ENCODE results near the gene DCTN4. TPM values are rescaled to one million over a fixed set of nuclear protein-coding genes. Genes with fewer than 3 reads are reported as not detected.

DCTN4 gene
- total and polyA plus RNA-seq, 9 of the 15 experiments (the other 6 are each of a cell fraction or from before 2014, with no cell fraction given) = 20.4 to 64.9 (median 49.9) TPM

DNA sequence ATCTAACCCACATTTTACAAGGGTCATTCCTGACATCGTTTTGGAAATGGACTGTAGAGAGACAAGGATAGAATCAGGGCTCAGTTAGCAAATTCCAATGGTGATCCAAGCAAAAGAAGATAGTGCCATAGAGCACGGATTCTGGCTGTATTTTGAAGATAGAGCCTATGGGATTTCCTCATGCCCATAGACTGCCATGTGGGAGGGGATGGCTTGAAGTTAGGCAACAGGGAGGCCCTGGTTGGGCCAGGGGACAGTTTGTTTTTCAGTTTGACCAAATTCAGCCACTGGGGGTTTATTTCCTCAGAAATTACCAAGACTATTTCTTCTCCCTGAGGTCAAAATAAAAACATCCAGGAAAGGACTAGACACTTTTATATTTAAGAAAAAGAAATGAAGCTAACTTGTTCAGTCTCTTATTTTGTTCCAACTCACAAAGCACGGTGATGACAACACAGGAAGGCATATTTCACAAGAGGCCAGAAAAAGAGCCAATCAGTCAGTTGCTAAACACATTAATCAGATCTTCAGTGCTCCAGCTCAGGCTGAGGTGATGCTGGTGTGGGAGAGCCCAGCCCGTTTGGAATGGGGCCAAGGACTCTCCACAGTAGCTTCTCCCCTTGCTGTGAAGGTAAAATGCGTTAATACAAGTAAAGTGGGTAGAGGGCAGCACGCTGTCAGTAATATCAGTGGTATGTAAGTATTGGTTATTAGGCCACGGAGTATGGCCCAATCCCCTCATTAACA is 4.4 kb upstream of the DCTN4 start (continued):
- TF ChIP-seq BRF1 (IDR thresholded peaks at IDR 0.05; ENCODE audit: borderline replicate concordance, extremely low read depth, insufficient read length) (no peak), PPARD (CRISPR knock-in tag; IDR thresholded peaks at IDR 0.05) (no peak), TSC22D4 (tag; IDR thresholded peaks at IDR 0.05) (no peak), ZFP30 (CRISPR knock-in tag; IDR thresholded peaks at IDR 0.05; ENCODE audit: borderline replicate concordance) (no peak), ZBED1 (IDR thresholded peaks at IDR 0.05) (no peak), PHF20 (IDR thresholded peaks at IDR 0.05; ENCODE audit: partially characterized antibody) (no peak), ZNF589 (CRISPR knock-in tag; IDR thresholded peaks at IDR 0.05; ENCODE audit: low read depth) (peak; percentile 94), ZFP91 (CRISPR knock-in tag; IDR thresholded peaks at IDR 0.05) (no peak), ZNF174 (CRISPR knock-in tag; IDR thresholded peaks at IDR 0.05) (0 out of 2 replicates have a peak, but pooled peaks have one; percentile 37), ZNF224 (CRISPR knock-in tag; IDR thresholded peaks at IDR 0.05) (no peak), ILK (tag; IDR thresholded peaks at IDR 0.05; ENCODE audit: borderline replicate concordance, low read depth) (peak; percentile 30; the same call in 1 of the 2 replicates), TCF15 (CRISPR knock-in tag; IDR thresholded peaks at IDR 0.05) (0 out of 2 replicates have a peak, but pooled peaks have one; percentile 10), ZNF583 (CRISPR knock-in tag; IDR thresholded peaks at IDR 0.05) (0 out of 2 replicates have a peak, but pooled peaks have one; percentile 32), ZNF41 (CRISPR knock-in tag; conservative IDR thresholded peaks at IDR 0.05) (no peak)
- TF ChIP-seq, protein P1, sequence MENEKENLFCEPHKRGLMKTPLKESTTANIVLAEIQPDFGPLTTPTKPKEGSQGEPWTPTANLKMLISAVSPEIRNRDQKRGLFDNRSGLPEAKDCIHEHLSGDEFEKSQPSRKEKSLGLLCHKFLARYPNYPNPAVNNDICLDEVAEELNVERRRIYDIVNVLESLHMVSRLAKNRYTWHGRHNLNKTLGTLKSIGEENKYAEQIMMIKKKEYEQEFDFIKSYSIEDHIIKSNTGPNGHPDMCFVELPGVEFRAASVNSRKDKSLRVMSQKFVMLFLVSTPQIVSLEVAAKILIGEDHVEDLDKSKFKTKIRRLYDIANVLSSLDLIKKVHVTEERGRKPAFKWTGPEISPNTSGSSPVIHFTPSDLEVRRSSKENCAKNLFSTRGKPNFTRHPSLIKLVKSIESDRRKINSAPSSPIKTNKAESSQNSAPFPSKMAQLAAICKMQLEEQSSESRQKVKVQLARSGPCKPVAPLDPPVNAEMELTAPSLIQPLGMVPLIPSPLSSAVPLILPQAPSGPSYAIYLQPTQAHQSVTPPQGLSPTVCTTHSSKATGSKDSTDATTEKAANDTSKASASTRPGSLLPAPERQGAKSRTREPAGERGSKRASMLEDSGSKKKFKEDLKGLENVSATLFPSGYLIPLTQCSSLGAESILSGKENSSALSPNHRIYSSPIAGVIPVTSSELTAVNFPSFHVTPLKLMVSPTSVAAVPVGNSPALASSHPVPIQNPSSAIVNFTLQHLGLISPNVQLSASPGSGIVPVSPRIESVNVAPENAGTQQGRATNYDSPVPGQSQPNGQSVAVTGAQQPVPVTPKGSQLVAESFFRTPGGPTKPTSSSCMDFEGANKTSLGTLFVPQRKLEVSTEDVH (IDR thresholded peaks at IDR 0.05; ENCODE audit: low read depth, partially characterized antibody) = no peak
- TF ChIP-seq, protein P2, sequence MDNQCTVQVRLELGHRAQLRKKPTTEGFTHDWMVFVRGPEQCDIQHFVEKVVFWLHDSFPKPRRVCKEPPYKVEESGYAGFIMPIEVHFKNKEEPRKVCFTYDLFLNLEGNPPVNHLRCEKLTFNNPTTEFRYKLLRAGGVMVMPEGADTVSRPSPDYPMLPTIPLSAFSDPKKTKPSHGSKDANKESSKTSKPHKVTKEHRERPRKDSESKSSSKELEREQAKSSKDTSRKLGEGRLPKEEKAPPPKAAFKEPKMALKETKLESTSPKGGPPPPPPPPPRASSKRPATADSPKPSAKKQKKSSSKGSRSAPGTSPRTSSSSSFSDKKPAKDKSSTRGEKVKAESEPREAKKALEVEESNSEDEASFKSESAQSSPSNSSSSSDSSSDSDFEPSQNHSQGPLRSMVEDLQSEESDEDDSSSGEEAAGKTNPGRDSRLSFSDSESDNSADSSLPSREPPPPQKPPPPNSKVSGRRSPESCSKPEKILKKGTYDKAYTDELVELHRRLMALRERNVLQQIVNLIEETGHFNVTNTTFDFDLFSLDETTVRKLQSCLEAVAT (IDR thresholded peaks at IDR 0.05) = no peak
- TF ChIP-seq, protein P3, sequence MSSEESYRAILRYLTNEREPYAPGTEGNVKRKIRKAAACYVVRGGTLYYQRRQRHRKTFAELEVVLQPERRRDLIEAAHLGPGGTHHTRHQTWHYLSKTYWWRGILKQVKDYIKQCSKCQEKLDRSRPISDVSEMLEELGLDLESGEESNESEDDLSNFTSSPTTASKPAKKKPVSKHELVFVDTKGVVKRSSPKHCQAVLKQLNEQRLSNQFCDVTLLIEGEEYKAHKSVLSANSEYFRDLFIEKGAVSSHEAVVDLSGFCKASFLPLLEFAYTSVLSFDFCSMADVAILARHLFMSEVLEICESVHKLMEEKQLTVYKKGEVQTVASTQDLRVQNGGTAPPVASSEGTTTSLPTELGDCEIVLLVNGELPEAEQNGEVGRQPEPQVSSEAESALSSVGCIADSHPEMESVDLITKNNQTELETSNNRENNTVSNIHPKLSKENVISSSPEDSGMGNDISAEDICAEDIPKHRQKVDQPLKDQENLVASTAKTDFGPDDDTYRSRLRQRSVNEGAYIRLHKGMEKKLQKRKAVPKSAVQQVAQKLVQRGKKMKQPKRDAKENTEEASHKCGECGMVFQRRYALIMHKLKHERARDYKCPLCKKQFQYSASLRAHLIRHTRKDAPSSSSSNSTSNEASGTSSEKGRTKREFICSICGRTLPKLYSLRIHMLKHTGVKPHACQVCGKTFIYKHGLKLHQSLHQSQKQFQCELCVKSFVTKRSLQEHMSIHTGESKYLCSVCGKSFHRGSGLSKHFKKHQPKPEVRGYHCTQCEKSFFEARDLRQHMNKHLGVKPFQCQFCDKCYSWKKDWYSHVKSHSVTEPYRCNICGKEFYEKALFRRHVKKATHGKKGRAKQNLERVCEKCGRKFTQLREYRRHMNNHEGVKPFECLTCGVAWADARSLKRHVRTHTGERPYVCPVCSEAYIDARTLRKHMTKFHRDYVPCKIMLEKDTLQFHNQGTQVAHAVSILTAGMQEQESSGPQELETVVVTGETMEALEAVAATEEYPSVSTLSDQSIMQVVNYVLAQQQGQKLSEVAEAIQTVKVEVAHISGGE (CRISPR knock-in tag; IDR thresholded peaks at IDR 0.05) = peak in 1 of 3 experiments; percentile 49; a peak in 2 of 6 replicates
